ENCODE data around the gene LSS.

LSS gene

DNA sequence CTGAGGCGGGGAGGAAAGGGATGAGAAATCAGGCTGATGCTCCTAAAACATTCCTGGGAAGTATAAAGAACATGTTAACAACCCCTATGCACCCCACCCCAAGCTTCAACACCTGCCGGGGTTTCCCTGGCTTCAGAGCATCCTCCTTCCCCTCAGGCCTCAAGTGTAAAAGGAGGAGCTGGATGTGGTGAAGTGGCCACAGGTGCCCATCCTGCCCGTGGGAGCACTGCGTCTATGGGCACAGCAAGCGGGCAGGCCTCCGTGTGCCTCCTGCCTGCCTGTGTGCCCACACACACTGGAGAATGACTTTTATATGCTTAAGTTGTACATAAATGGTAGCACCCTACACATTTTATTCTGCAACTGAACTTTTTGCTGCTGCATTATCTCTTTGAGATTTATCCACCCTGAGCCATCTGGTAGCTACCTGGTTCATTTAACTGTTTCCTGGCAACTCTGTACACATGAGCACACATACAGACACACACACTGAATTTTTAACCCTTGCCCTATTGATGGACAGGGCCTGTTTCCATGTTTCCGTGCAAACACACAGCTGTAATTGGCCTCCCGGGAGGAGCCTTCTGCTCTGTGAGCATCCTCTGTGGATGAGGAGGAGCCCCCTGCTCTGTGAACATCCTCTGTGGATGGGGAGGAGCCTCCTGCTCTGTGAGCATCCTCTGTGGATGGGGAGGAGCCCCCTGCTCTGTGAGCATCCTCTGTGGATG lies 59.8 kb downstream of the LSS start:
- DNase-seq (ENCODE audit: low spot score), result peak; percentile 33

DNA sequence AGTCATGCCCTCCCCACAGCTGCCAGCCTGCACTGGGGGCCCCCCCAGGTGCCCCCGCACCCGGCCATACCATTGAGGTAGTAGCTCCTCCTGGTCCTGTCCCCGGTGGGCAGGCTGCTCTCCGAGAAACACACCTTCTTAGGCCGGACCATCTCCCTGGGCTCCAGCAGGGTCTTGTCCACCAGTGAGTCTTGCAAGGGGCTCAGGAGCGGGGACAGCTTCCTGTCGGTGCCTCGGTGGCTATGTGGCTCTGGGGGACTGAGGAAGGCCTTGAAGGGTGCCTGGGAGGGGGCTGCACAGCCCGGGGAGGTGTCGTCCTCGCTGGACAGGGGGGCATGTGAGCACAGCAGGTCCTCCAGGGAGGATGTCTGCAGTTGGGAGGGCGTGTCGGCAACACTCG lies 60.3 kb downstream of the LSS start:
- no peak for DNase-seq (ENCODE audit: low spot score)

DNA sequence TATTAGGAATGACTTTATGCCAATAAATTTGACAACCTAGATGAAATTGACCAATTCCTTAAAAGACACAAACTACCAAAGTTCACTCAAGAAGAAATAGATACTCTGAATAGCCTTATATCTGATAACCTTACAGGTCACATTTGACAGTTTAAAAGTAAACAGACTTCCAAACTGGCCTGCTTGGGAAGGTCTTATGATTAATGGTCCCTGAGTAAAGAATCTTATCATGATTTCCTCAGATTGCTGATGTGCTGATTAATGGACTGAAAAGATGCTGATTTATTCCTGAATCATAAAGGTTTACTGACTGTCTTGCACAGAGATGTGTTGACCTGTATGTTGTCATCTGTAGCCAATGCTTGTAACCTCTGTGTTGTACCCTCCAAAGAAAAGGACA lies 63.5 kb downstream of the LSS start:
- no peak for DNase-seq (ENCODE audit: low spot score)

DNA sequence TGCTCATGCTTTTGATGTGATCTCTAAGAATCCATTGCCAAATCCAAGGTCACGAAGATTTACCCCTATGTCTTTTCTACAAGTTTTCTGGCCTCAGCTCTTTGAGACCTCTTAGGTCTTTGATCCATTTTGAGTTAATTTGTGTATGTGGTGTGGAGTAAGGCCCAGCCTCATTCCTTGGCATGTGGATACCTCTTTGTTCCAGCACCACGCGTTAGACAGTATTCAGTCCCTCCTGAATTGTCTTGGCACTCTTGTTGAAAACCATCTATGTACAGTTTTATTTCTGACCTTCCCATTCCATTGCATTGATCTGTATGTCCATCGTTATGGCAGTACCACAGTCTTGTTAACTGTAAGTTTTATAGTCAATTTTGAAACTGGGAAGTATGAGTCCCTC lies 65.2 kb downstream of the LSS start:
- no peak for DNase-seq (ENCODE audit: low spot score)

DNA sequence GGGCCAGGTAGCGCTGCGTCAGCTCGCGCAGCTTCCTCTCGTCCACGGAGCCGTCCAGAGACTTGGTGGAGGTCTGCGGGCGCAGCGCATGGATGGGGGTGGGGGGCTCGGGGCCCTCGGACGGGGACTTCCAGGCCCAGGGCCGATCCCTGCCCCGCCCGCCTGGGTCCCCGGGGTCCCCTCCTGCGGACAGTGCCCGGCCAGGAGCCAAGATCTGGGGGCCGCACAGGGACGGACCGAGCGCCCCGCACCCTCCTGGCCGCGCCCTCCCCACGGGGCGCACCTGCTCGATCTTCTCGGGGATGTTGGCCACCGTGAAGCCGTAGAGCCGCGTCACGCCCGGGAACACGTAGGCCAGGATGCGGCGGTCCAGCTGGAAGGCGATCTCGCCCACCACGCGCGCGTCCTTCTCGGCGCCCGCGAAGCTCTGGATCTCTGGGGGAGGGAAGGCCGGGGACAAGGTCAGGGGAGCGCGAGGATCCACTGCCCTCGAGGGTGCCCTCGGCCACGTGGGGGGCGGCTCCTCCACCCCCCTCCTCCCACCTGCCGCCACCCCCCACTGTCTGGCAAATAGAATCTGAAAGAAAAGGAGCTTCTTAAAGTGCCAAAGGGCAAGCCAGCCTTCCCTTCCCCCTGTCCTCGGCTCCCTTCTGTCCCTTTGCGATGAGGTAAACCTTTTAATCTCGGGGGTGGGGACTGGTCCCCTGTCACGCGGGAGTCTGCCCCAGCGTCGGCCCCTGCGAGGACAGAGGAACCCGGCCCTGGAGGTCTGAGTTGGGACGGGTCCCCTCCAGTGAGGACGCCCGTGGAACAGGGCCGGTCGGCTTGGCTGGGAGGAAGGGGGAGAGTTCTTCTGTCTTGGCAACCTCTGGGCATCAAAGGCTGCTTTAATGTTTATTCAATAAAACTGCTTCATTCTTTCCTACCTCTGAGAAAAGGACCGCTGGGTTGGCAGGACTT lies 66.7 kb downstream of the LSS start:
- no peak for DNase-seq (ENCODE audit: low spot score)

DNA sequence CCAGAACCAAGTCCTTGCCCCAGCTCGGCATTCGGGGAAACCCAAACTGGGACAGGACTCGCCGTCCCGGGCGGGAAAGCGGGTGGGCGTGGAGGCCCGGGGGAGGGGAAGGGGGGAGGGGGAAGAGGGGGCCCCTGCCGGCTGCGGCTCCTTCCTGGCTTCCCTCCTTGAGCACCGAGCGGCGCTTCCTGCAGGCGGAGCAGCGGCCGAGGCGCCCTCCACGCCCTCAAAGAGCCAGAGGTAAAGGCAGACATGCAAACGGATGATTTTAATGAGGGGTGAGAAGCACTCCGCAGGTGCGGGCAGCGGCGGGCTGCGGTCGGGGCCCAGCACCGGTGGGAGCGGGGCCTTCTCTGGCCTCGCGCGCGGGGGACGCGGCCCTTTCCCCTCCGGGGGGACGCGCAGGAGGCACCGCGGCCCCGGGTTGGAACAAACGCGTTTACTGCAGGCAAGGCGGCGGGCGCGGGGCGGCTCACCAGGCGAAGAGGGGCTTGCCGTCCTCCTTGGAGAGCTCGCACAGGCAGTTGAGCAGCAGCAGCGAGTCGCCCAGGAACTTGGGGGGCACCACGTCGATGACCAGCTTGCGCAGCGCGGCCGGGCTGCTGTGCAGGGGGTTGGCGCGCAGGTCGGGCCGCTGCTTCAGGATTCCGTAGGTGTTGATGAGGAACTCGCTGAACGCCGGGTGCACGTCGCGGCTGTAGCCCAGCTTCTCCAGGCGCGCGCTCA lies 67.5 kb downstream of the LSS start:
- DNase-seq (ENCODE audit: low spot score), result no peak

DNA sequence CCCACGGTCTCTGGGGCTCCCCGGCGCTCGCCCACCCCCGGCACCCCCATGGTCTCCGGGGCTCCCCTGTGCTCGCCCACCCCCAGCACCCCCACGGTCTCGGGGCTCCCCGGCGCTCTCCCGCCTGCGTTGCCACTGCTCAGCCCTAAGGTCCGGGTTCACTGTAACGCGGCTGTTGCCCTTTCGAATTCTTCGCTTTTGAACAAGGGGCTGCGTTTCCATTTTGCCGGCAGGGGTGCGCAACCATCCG lies 68.0 kb downstream of the LSS start:
- DNase-seq (ENCODE audit: low spot score), result peak; percentile 21

DNA sequence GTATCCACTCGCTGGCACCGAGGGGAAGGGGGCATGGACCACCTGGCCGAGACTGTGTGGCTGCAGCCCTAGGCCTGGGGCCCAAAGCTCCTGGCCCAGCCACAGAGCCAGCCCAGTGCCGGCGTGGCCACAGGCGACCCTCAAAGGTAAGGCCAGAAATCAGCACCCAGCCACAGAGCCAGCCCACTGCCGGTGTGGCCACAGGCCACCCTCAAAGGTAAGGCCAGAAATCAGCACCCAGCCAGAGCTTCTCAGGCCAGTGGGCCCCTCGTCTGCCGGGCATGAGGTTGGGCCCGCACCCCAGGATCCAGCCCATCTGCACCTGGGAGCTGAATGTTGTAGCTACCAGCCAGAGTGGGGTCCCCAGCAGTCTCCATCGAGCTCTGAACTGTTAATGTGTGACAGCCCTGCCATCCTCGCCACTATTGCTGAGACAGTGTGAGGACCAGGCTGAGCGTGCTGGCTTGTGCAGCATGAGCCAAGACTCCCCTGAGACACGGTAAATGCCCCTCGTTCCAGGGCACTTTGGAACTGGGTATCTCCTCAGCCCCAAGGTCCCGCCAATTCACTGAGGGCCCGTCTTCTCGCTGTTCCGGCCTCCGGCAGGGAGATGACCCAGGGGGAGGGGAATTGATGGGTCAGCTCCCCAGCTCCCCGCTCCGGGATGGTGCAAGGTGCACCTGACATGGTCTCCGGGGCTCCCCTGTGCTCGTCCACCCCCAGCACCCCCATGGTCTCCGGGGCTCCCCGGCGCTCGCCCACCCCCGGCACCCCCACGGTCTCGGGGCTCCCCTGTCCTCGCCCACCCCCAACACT lies 68.5 kb downstream of the LSS start:
- DNase-seq (ENCODE audit: low spot score), result peak; percentile 28

DNA sequence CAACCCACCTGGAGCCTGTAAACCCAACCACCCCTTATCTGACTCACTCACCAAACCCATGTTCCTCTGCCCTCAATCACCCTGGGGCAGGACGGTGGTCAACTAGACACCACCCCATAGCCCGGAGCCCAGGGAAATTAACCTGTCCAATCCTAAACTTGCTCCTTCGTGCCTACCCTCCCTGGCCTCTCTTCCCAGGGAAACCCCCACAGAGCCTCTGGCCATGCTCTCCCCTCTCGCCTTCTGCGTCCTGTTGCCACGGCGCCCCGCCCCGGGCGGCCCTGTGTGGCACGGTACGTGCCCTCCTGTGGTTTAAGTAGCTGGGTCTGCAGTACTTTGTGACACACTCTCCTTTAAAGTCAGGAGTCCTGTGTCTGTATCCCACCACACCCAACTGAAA lies 69.2 kb downstream of the LSS start:
- DNase-seq (ENCODE audit: low spot score), result no peak

DNA sequence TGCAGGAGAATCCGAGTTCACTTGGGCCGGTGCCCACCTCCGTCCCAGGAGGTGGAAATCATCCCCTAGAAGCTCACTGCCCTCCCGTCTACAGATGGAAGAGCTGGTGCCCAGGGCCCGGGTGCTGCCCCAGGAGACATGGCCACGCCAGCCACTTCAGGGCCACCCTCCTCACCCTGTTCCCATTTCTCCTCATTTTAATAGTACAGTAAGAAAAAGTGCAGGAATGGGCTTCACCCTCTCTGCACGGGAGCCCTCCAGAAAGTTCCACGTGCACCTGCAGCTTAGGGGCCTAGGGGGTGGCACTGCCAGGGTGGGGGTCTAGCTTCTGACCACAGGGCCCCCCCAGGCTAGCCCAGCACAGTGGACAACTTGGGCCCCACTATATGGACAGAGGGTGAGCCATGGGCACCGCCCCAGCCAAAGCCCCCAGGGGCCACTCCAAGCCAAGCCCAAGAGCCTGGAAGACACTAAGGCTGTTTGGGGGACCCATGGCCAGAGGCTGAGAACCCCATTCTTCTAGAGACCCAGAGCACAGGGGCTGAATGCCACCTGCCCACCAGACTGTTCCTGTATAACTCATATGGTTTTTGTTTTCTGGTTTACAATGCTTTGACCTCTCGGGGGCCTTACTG lies 69.8 kb downstream of the LSS start:
- DNase-seq (ENCODE audit: low spot score), result no peak

DNA sequence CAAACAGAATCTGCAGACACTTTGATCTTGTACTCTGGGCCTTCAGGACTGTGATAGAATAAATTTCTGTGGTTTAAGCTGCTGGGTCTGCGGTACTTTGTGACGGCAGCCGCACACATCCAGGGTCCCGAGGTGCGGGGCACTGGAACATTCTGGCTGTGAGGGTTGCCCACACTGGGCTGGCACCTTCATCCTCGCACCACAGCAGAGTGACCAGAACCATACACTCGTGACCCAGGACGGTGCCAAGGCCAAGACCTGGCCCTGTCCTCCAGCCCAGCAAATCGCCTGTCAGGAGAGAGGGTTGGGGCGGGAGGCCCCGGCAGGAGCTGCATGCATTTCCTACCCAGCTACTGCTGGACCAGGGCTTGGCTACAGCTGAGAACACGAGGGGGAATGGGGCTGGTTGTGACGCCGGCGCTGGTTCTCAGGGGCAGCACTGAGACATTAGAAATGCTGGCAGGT lies 70.6 kb downstream of the LSS start:
- no peak for DNase-seq (ENCODE audit: low spot score)

DNA sequence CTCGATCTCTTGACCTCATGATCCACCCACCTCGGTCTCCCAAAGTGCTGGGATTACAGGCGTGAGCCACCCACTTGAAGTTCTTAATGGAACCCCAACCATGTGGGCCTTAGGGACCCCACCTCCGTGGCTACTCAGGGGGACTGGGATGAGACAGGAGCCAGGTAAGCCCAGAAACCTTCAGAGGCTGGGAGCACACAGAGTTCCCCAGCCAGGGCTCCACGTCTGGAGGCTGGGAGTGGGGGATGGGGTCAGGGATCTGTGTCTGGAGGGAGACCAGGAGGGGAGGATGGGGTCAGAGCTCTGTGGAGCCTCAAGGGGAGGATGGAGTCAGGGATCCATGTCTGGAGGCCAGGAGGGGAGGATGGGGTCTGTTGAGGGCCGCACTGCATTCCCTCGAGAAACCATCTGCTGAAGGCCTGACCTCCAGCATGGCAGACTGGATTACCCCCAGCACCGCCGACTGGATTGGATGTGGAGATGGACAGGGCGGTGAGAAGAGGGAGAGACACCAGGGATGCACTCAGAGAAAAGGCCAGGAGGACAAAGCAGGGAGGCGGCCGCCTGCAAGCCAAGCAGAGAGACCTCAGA lies 71.1 kb downstream of the LSS start:
- DNase-seq (ENCODE audit: low spot score), result no peak

DNA sequence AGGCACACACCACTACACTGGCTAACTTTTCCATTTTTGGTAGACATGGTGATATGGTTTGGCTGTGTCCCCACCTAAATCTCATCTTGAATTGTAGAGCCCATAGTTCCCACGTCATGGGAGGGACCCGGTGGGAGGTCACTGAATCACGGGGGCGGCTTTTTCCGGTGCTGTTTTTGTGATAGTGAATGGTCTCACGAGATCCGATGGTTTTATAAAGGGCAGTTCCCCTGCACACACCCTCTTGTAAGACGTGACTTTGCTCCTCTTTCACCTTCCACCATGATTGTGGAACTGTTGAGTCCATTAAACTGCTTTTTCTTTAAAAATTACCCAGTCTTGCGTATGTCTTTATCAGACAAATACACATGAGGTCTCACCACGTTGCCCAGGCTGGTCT lies 71.9 kb downstream of the LSS start:
- no peak for DNase-seq (ENCODE audit: low spot score)

DNA sequence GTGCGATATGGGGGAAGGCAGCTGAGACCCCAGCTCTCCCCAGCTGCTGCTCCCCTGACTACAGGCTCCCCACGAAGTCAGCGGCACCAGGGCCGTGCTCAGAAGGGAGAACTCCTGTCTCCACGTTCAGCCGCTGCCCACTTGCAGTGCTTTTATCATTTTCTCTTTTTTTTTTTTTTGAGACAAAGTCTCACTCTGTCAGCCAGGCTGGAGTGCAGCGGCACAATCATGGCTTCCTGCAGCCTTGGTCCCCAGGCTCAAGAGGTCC lies 72.3 kb downstream of the LSS start:
- DNase-seq (ENCODE audit: low spot score), result no peak

DNA sequence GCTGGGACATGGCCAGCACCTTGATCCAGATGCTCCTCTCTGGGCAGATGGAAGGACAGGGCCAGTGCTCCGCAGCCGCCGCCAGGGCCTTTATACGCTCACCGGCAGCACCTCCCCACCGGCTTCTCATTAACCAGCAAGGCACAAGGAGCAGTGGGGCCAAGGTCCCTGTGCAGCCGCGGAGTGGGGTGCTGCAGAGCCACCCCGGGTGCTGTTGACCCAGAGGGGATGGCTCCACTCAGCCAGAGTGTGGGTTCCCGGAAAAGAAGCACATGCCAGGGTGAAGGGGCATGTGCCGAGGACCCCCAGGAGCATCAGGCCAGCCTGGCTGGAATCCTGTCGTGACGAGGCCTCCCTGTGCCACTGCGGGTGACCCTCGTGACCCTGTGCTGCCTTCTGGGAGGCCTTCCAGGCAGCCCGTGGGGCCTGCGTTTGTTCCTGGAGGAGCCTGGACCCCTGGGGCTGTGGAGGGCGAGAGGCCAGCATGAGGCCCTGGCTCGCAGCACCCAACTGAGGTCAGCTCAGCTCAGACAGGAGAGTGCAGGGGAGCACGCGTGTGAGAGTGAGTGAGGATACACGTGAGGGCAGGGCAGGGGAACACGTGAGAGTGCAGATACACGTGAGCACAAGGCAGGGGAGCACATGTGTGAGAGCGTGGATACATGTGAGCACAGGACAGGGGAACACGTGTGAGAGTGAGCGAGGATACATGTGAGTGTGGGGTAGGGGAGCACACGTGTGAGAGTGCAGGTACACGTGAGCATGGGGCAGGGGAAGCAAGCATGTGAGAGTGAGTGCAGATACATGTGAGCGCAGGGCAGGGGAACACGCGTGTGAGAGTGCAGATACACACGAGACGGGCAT lies 72.8 kb downstream of the LSS start, which contains the start of gene FTCD:
Gene FTCD, minus strand, starts transcription at position 66 of the 864 bp plus-strand sequence. Its CDS starts 56 bp downstream, at position 10.
- no peak for DNase-seq (ENCODE audit: low spot score)

DNA sequence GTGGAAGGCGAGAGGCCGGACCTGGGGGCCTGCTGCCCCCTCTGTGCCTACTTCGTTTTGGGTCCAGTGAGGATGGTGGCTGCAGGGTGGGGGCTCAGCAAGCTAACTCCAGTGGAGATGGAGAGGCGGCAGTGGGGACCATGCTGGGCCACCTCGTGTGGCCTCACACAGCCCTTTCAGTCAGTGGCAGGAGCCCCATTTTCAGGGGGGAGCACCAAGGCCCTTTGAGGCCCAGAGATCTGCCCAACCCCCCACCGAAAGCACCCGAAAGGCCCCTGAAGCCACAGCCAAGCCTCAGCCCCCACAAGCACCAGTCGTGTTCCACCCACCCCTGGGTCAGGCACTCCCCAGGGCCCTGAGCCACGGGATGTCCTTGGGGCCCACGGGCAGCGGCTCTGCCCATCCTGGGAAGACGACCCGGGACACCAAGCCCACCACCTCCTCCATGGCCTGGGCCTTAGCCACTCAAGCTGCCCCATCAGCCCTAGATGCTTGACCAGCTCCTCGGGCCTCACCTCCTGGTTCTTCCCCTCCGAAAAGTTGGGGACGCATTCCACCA lies 73.5 kb downstream of the LSS start:
- DNase-seq (ENCODE audit: low spot score), result no peak

DNA sequence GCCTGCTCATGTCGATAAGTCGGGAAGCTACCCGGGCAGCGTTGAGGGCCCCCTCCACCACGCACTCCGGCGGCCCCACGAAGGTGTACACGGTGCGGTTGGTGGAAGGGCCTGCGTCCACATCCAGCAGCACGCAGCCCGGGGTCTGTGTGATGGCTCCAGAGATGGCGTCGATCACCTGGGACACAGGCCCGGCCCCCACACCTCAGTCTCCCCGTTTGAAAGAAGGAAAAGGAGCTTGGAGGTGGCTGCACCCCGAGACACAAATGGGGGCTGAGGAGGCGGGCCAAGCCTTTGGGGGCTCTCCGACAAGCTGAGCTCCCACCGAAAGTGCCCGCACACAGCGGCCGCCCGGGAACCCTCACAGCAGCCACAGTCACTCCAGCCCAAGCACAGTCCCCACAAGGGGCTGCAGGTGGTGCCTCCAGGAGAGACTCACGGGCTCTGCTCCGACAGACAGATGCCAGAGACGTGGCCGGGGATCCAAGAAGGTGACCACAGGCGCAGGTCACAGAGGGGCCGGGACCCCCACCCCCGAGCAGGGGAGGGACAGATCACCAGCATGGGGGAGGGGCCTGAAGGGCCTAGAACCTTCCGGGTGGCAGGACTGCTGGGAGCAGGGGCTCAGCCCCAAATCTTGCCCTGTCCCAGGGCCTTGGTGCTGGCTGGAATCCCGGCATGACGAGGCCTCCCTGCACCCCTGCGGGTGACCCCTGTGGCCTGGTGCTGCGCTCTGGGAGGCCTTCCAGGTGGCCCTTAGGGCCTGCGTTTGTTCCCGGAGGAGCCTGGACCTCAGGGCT lies 74.2 kb downstream of the LSS start:
- no peak for DNase-seq (ENCODE audit: low spot score)

DNA sequence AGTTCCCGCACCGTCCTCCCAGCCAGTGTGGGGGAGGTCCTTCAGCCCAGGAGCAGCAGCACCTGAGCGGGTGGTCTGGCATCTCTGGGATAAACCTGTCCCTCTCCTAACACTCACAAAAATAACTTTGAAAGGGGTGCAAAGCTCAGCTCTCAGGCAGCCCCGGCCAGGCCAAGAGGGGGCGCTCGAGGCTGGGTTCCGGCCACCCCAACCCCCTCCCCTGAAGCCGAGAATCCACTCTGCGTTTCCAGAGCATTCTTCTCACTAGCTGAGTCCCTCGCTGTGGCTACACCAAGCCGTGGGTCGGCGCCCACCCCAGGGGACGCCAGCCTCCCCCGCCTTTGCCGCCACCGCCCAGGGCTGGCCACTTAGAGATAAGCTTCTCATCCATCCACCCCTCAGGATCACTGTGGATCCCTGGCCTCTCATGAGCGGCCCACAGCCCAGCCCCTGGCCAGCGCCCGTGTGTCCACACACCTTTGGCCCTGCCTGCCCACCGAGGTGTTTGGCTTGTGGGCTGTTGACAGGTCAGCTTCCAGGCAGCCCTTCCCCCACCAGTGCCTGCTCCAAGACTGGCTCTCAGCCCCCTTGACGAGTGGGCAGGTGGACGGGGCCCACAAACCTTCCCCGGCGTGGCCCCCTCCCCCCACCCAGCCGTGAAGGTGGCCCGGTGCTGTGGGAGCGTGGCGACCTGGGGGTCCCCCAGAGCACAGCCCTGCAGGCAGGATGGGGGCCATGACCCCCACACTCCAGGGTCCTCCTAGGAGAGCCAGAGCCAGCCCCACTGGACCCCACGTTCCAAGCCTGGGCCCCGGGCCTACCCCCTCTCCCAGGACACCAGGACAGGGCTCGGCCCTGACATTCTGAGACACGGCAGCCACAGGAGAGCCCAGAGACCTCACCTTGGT lies 75.1 kb downstream of the LSS start:
- peak; percentile 19 for DNase-seq (ENCODE audit: low spot score)
